DMS79 (cell line): Measurements from ENCODE around the gene MCF2L2.

ENCODE experiments used
- DNase-seq: peaks from one replicate; lab custom pipeline; 2025; lab: John Stamatoyannopoulos, UW

Gene MCF2L2

DNA sequence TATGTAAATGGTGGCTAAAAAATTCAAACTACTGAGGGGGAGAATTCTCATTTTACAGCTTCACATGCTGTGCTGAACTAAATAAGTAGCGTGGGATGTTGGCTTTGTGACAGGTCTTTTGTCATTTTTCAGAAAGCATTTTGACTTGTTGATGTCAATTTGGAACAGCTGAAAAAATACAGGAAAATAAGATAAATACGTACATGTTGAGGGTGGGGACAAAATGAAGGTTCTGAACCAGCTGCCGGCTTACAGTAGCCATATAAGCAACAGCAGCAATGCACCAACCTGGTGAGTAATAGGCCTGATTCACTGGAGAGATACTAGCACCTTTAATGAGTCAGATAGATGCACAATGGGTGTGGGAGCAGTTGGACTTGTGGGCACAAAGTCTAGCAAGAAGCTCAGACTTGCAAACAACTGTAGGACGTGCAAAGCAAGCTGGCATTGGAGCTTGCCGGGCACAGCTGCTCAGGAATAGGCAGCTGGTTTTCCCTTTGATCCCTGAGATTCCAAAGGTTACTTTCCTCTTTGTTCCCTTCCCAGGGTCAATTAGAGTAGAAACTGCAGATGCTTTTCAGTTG is 162.5 kb downstream of the MCF2L2 start:
- no peak for DNase-seq

DNA sequence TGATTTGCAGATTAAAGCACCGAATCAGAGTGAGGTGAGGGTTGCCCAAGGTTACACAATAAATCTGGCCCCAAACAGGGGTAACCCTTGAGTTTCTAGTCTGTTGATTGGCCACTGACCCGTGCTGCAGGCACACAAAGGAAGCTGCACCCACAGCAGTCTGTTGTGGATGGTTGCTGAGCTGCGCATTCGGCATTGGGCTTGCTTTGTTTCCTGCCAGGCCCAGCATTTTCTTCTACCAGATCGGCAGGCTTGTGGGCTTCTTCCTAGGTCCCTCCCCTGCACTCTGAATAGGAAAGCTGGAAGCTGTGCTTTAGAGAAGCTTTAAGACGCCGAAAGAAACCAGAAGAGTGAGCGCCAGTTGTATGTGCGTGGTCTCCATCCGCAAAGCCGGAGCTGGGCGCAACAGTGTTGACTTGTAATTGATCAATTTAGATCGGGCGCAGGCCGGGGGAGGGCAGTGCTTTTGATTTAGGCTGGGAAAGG is 163.2 kb downstream of the MCF2L2 start:
- DNase-seq = peak; percentile 24

DNA sequence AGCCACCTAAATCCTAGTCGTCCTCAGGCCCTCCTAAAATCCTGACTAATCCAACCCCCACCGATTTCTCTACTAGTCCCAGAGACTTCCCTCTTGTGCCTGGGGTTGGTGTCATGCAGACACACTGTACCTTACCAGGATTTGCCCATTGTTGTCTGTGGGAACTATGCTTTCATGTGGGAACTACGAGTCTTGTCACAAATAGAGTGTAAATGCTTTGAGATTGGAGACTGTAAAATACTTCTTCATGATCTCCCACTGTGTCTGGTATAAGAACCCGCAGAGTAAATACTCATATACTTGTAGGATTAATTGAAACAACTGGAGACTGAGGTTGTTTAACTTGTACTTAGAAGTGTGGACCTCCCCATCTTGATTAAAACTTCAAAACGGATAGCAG is 164.2 kb downstream of the MCF2L2 start:
- DNase-seq = no peak

DNA sequence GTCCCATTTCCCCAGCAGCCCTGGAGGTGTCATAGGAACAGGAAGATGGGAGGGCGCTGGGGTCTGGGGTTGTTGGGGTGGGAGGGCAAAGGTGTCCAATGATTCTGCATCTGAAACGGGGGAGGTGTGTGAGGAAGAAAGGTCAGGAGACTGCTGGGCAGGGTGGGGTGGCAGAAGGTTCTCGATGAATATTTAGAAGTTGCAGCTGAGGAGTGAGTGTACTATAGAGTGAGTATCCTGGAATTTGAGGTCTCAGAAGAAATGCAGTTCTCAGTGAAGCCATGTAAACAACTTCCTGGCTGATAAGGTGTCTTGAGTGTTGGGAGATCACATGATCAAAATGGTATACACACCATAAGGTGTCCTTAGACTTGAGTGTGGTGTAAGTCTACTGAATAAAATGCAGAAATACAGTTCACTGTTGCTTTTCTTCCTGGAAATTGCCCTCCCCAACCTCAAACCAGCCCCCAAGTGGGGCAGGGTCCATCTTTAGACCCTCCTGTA is 165.5 kb downstream of the MCF2L2 start:
- DNase-seq = no peak

DNA sequence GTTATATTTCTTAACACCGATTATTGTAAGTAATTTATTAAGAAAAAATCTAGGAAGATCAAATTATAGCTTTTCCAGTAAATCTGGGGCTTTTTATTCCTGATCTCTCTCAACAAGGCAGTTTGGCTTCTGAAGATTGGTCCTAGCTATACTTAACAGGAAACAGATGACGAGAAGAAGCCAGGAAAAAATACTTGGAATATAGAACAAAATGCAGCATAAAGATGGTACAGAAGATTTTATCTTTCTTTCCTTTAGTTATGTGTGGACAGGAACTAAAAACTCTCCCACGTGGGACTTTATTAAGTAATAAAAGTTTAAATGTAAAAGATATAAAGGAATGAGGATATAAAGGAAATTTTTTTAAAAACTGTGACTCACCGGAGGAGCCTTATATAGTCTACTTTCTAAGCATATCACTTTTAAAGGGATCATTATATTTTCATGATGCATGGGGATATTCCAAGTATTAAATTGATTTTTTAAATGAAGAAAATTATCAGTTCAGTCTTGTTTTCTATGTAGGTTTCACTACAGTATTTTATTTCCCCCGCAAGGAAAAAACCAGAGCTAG is 167.2 kb downstream of the MCF2L2 start:
- DNase-seq = no peak

DNA sequence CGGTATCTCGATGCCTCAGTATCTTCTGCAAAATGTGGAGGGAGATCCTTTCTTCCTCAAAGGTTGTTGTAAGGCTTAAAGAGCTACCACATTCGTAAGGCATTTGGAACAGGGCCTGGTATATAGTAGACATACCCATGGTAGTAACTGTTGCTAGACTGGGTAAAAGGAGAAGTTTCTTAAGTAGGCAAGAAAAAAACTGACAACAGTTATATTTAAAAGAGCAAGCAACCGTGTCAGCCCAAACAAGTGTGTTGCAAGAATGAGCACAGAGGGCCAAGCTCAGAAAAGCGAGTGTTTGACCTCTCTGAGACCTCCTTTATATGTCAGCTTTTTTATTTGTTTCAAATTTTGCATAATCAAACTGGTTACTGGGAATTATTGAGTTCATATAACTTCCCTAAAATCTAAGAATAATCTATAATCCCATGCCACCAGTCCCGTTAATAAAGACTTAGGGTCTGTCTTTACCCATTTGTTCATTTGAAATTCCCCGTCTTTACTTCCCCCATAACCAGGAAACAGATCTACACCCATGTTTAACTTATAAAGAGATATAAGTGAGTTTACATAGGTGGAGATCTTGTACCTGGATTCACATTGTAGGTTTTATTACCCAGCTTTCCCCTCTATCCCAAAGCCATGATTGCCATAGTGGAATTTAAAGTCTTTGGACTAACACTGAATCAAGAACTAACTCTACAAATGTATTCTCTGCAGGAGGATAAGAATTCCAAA is 168.1 kb downstream of the MCF2L2 start:
- DNase-seq = no peak

DNA sequence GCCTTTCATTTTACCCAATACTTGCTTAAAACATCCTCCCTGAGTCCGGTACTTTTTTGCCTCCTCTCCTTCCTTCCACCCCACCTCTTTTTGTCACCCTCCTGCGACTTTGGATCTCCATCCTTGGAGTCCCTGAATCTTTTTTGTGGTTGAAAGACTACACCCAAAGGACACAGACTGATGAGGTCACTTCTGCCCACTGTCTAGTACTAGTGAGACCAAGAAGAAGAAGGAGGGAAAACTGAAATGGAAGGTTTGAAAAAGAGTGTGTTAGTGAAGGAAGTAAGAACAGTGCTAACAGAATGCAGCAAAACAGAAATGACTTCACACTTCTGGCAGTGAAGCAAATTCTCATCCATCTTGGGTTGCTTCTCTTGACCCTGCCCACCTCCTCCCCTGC is 168.8 kb downstream of the MCF2L2 start:
- DNase-seq = no peak

DNA sequence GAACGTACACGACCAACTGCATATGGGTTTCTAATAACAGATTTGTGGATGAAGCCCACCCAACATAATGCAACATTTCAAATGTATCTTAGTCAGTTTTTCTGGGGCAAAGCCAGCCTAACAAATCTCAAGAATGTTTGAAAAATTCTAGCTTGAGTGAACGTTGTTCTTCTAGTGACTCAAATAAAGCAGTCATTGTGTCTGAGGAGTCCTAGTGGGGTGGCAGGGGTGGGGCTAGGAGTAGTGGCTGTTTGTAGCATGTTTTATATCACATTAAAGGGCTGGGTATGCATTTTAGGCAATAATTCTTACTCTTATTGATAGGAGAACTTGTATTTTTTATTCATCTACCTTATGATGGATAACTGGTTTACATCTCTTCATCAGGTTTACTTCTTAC is 169.3 kb downstream of the MCF2L2 start:
- DNase-seq = no peak

DNA sequence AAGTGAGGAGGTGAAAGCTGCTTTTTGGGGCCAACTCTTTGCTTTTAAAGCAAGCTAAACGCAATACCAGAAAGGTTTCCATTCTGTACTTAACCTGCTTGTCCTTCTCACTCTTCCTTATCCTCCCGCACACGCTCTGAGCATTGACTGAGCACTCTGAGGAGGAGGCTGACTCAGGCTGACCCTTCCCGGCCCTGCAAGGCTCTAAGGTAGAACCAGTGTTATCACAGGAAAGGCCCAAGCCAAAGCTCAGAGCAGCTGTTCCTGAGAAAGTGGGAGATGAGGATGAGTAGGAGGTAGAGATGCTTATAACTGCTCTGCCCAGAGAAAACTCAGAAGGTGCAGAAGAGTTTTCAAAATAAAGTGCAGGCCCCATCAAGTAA is 173.1 kb downstream of the MCF2L2 start:
- DNase-seq = no peak

DNA sequence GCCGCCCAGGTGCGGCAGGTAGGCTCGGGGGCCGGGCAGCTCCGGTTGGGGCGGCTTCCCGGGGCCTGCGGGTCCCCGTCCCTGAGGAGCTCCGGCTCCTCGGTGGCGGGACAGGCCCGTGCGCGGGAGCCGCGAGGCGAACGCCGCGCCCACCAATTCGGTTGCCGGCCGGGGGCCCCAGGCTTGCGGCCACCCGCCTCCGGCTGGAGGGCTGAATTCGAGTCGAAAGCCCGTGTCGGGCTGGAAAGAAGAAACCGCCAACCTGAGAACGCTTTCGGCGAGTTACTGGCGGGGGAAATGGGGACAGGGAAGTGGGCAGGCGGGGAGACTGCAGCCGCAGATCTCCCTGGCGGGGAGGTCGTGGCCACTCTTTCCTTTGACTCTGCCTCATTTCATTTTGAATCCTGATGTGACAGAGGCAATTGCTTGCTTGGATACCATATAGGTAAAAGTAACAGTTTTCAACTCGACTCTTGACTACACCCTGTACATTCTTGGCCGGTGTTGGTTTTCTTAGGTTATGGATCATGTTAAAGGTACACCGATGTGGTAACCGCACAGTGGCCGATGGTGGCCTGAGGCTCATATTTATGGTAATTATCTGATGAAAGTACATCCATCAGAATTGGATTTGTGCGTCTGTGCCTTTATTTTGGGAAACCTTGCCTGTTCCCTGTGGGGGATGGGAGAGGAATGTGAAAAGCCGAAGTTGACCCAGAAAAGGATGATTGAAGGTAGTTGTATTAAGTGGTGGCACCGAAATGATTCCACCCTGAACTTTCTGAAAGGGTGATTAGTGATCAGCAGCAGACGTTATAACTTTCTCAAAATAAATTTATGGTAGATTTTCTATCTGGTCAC is 173.7 kb downstream of the MCF2L2 start:
- peak; percentile 55 for DNase-seq

DNA sequence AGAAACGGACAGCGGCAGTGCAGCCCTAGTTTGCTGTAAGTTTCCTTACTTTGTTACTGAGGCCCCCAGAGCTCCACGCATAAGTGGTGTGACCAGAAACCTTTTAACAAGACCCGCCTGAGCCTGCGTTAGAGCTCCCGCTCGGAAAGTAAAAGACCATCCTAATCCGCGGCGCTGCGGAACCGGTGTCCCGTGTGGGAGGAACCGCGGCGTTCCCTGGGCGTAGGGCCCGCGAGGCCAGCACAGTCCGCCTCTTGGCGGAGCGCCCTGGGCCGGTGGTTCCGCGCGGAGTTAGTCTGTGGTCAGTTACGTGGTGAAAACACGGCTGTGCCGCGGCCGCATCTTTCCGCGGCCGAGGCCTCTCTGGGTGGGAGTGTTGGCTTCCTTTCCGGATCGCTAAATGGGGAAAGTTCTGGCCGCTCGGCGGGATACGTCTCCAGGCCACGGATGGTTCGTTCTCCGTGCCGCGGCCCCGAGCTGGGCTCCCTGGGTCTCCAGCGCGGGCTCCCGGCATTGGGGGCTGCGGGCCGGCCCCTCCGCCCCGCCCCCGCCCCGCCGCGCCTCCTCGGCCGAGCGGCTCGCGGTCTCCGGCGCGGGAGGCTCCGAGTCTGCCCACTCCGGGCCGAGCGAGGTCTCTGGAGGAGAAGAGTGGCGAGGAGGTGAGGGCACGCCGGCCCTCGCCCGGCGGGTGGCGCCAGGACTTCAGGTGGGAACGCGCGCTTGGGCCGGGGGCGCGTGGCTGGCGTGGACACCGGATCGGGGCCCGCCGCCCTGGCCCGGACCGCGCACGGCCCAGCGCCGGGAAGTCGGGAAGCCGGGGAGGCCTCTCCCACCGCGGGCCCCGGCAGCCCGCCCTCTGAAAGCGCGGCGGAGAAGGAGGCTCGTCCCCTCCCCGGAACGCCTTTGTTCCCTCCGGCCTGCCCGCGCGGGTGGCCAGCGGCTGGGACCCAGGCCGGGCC is 174.6 kb downstream of the MCF2L2 start:
- DNase-seq = peak; percentile 10

DNA sequence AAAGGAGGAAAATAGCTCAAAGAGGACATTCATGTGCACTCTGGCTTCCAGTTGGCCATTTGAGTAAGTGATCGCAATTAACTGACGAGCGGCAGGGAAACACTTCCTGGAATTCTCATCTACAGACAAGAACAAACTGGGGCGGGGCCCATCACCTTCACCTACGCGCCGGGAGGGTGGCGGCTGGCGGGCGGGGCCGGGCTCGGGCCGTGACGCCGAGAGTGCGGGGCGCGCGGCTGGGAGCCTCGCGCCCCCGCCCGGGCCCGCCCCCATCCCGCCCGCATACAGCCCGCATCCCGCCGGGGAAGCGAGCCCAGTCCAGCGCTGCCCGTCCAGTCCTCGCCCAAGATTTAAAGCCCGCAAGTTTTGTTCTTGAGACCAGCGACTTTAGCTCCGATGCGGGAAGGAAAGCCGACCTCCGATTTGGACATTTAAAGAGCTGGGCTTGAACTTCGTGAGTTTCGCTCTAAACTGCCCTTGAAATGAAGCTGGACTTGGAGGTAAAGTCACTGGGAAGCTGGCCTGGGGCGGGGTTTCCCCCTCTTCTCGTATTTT is 175.4 kb downstream of the MCF2L2 start, which contains the start of gene B3GNT5:
TSS of gene B3GNT5 (plus strand) at position 281 of the 555 bp plus-strand sequence. CDS start 16,546 bp downstream, outside the sequence.
- peak; percentile 41 for DNase-seq

DNA sequence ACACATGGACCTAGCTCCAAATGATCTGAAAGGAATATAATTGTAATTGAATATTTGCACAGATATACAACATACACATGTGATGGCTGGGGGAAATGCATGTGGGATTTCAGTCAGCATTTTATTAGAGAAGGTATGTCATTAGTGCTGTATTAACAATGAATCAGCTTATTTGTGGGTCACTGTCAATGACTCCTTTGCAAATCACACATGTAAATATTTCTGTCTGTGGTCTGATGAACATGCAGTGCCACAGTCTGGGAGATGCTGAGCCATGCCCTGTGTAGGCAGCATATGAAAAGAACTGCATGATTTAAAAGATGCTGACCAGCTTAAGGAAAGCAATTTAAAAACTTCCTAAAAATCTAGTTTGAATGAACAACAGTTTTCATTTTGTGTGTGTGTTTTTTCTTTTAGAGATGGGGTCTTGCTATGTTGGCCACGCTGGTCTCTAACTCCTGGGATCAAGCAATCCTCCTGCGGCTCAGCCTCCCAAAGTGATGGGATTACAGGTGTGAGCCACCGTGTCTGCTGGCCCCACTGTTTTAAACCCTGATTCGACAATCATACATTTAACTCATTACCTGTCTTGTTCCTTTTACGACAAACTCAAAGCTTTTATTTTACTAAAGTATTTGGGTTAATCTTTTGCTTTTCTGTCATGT is 176.2 kb downstream of the MCF2L2 start:
- DNase-seq = no peak

DNA sequence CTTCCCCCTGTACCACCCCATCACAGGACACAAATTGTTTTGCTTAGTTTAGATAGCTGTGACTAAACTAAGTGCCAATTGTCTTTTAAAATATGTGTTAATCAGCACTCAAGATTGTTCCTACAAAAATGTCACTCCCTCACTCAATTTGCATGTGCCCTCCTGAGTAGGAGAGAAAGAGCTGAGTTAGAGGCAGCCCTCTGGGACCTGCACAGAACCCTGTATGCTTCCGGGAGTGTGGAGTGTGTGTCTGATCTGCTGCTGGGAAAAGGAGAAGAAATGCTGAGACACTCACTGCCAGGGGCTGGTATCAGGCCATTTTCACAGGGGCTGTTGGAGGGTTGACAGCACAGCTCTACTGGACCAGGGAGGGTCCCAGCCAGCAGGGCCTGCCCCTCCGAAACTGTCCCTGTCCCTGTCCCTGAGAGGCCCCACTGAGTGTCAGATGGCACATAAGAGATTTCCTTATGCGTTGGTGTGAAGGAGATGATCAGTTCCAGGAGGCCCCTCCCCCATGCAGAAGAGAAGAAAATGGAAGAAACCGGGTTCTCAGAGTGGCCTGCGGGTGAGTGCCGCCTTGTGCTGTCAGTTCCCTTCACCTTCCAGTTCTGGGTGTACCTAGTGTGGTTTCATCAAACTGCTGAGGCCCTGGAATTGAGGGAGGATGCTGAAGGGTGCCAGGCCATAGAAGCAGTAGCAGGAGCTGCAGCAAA is 179.3 kb downstream of the MCF2L2 start:
- DNase-seq = no peak

DNA sequence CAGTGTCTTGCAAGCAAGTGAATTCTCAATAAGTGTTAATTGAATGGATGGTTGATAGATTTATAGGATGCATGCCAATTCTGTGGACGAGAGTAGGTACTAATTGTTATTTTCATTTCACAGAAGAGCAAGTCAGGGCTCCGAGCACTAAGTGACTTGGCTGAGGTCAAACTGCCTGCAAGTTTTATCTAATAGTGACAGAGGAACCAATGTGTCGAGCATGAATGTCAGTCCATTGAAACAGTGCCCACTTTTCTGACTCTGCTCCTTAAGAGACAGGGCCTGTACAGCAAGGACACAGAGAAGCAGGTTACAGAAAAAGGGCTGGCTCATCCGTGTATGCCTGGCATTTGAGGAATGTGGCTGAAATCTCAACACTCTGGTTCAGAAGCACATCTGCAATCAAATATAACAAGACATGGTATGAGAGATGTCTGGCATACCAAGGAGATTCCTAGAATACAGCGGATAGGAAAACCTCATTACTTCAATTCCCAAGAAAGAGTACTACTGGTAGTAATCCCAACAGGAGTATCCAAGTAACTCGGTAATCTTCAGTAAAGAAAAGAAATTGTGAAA is 181.3 kb downstream of the MCF2L2 start:
- DNase-seq = no peak

DNA sequence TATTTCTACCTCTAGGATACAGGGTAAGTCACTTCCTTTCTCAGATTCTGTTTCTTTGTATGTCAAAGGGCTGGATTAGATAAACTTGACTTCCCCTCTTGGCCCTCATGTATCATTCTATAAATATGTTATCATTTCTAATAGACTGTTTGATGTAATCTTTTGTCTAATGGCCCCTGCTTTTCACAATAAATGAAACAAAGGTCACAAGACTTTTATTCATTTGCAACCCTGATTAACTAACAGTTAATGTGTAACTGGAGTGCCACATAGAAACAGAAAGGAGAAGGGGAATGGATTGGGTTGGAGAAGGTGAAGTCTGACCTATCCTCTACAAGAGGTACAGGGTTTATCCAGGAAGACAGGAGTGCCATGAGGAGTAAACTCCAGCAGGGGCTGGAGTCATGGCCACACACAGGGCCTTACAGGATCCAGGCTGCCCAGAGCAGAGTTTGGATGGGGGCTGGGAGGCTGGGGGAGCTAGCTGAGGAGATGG is 183.4 kb downstream of the MCF2L2 start:
- no peak for DNase-seq

DNA sequence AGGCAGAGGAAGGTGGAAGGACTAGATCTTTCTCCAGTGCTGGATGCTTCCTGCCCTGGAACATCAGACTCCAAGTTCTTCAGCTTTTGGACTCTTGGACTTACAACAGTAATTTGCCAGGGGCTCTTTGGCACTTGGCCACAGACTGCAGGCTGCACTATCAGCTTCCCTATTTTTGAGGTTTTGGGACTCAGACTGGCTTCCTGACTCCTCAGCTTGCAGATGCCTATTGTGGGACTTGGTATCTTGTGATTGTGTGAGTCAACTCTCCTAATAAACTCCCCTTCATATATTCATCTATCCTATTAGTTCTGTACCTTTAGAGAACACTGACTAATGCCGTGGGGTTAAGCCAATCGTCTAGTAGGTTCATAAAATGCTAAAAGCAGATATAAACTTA is 184.2 kb downstream of the MCF2L2 start:
- no peak for DNase-seq

DNA sequence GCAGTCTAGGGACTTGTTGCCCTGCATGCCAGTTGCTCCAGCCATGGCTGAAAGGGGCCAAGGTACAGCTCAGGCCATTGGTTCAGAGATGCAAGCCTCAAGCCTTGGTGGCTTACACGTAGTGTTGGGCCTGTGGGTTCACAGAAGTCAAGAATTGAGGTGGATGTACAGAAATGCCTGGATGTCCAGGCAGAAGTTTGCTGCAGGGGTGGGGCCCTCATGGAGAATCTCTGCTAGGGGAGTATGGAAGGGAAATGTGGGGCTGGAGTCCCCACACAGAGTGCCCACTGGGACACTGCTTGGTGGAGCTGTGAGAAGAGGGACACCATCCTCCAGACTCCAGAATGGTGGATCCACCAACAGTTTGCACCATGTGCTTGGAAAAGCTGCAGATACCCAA is 186.0 kb downstream of the MCF2L2 start:
- DNase-seq = no peak

DNA sequence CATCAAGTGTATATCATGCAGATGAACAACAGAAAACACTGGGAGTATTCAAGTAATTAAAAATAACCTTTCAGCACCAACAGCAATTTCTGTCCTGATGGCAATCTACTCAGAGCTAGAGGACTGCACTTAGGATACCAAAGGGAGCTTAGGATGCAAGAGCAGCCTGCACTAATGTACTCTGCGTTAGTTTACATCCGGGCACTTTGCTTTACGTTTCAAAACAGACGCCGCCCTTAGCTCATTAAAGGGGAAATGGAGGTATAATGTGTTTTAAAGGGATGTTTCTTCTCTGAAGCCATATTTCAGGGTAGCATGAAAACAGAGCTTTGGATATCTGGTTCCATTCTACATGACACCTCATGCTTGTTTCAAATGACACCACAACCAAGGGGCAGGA is 189.4 kb downstream of the MCF2L2 start:
- no peak for DNase-seq
